HepG2 (cell line): ENCODE data around the gene MS4A7.

Experiments used
- POLR2A ChIP-seq, 2 experiments: IDR thresholded peaks; 2 replicates each; pipeline ENCODE4 v1.6.1; 2011; ENCODE audit warnings: low read depth in 2 of 2, low read length in 2 of 2, mild to moderate bottlenecking in 1 of 2, moderate library complexity in 1 of 2; ENCODE audit not compliant: insufficient read depth in 1 of 2
- TF ChIP-seq, protein P1 (sequence below): sonication (generic); formaldehyde crosslinking; IDR thresholded peaks from 2 replicates; pipeline ENCODE4 v1.5.0; 2020; ENCODE audit warnings: mild to moderate bottlenecking, missing genetic modification reagents, moderate library complexity
- TF ChIP-seq, protein P2 (sequence below): sonication (generic); formaldehyde crosslinking; conservative IDR thresholded peaks from 2 replicates; pipeline ENCODE4 v1.4.0; 2020; ENCODE audit warnings: missing genetic modification reagents

DNA sequence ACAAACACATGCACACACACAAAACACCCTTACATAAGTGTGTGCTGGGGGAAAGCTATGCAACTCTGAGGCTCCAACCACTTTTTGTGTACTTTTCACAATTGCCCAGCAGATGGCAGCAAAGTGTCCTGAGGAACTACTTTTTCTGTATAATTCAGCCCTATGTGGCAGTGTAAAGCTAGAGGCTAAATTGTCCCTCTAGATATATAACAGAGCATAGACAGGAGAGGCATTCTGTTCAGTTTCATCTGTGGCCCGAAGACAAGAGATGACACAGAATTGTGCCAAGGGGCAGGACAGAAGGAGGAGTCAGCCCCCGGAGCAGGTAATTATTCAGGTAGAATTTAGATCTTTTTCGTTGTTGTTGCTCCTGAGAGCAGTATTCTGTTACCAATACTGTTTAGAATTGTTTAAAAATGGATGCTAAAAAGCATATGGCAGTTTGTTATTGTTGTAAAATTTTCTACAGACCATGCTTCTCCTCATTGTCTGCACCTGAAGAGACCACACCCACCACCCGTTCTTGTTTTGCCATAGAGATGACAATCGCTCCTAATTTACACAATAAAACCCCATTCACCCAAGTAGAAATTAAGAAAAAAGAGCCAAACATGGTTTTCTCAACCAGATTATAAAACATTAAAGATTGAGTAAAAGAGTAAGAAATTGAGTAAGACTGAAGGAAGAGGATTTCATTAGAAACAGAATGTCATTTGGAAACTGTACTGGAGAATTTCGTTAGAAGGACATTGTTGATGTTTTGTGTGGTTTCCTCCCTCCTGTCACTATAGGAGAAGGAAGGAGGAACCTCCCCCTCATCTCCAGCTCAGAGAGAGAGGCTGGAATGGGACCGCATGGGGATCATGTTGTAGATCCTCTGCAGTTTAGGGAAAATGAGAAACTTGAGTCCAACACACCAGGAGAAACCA lies 14.5 kb upstream of the MS4A7 start:
- TF ChIP-seq, protein P1, sequence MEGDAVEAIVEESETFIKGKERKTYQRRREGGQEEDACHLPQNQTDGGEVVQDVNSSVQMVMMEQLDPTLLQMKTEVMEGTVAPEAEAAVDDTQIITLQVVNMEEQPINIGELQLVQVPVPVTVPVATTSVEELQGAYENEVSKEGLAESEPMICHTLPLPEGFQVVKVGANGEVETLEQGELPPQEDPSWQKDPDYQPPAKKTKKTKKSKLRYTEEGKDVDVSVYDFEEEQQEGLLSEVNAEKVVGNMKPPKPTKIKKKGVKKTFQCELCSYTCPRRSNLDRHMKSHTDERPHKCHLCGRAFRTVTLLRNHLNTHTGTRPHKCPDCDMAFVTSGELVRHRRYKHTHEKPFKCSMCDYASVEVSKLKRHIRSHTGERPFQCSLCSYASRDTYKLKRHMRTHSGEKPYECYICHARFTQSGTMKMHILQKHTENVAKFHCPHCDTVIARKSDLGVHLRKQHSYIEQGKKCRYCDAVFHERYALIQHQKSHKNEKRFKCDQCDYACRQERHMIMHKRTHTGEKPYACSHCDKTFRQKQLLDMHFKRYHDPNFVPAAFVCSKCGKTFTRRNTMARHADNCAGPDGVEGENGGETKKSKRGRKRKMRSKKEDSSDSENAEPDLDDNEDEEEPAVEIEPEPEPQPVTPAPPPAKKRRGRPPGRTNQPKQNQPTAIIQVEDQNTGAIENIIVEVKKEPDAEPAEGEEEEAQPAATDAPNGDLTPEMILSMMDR (CRISPR knock-in tag): peak; percentile 78
- no peak for TF ChIP-seq POLR2A (IDR thresholded peaks at IDR 0.05; ENCODE audit: insufficient read depth in 1 of 2, low read depth in 2 of 2, low read length in 2 of 2)
- TF ChIP-seq, protein P2, sequence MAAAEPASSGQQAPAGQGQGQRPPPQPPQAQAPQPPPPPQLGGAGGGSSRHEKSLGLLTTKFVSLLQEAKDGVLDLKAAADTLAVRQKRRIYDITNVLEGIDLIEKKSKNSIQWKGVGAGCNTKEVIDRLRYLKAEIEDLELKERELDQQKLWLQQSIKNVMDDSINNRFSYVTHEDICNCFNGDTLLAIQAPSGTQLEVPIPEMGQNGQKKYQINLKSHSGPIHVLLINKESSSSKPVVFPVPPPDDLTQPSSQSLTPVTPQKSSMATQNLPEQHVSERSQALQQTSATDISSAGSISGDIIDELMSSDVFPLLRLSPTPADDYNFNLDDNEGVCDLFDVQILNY: no peak
